Neural cell (in vitro differentiated cells): Measurements from ENCODE around the gene LCT.

ENCODE experiments used
- EP300 ChIP-seq: fragments of 450-650 bp; conservative IDR thresholded peaks from 2 replicates; pipeline ENCODE4 v1.6.1; 2014; ENCODE audit warnings: antibody characterized with exemption, mild to moderate bottlenecking, moderate library complexity; ENCODE audit not compliant: poor library complexity, severe bottlenecking
- EZH2 ChIP-seq: fragments of 200-600, 300-800 bp; shearing (Covaris generic), sonication (generic); IDR thresholded peaks from 2 replicates; pipeline ENCODE4 v1.6.1; 2014; ENCODE audit warnings: antibody characterized with exemption, low read length, borderline replicate concordance, mild to moderate bottlenecking; ENCODE audit not compliant: insufficient read depth, poor library complexity, severe bottlenecking
- MXI1 ChIP-seq: fragments of 450-650 bp; conservative IDR thresholded peaks from 2 replicates; pipeline ENCODE4 v1.6.1; 2014; ENCODE audit warnings: antibody characterized with exemption, mild to moderate bottlenecking; ENCODE audit not compliant: poor library complexity, severe bottlenecking
- POLR2AphosphoS5 ChIP-seq: IDR thresholded peaks from 2 replicates; pipeline ENCODE4 v1.6.1; 2012
- RAD21 ChIP-seq: fragments of 450-650 bp; conservative IDR thresholded peaks from 2 replicates; pipeline ENCODE4 v1.6.1; 2014; ENCODE audit warnings: antibody characterized with exemption, mild to moderate bottlenecking, moderate library complexity
- SMC3 ChIP-seq: fragments of 450-650 bp; conservative IDR thresholded peaks from 2 replicates; pipeline ENCODE4 v1.6.1; 2014; ENCODE audit warnings: antibody characterized with exemption, mild to moderate bottlenecking, moderate library complexity; ENCODE audit not compliant: poor library complexity
- TAF1 ChIP-seq: IDR thresholded peaks from 2 replicates; pipeline ENCODE4 v1.6.1; 2012; ENCODE audit warnings: low read depth
- TF ChIP-seq, protein P1 (sequence below): fragments of 450-650 bp; IDR thresholded peaks from 2 replicates; pipeline ENCODE4 v1.5.1; 2014; ENCODE audit warnings: antibody characterized with exemption, mild to moderate bottlenecking, moderate library complexity; ENCODE audit not compliant: poor library complexity, severe bottlenecking

DNA sequence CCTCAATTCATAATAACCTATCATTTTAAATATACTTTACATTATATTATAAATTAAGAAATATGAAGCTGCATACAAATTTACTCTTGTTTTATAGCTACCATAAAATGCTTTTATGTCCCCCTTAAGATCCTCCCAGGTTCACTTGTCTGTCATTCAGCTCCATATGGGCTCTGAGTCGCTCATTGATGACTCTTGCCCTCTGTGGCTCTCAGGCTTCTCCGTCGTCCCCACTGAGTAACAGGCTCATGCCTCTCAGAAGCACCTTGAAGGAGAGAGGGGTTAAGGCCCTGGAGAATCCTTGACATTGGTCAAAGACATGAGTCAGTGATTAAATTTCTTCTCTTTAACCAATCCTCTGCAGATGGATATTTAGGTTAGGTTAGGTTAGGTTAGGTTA is 45.4 kb upstream of the LCT start:
- no peak for TF ChIP-seq POLR2AphosphoS5
- TF ChIP-seq, protein P1, sequence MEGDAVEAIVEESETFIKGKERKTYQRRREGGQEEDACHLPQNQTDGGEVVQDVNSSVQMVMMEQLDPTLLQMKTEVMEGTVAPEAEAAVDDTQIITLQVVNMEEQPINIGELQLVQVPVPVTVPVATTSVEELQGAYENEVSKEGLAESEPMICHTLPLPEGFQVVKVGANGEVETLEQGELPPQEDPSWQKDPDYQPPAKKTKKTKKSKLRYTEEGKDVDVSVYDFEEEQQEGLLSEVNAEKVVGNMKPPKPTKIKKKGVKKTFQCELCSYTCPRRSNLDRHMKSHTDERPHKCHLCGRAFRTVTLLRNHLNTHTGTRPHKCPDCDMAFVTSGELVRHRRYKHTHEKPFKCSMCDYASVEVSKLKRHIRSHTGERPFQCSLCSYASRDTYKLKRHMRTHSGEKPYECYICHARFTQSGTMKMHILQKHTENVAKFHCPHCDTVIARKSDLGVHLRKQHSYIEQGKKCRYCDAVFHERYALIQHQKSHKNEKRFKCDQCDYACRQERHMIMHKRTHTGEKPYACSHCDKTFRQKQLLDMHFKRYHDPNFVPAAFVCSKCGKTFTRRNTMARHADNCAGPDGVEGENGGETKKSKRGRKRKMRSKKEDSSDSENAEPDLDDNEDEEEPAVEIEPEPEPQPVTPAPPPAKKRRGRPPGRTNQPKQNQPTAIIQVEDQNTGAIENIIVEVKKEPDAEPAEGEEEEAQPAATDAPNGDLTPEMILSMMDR = no peak
- TF ChIP-seq SMC3 = no peak
- no peak for TF ChIP-seq EZH2
- no peak for TF ChIP-seq TAF1
- TF ChIP-seq EP300 = no peak
- no peak for TF ChIP-seq RAD21
- no peak for TF ChIP-seq MXI1
